ENCODE results near the gene PARS2.

PARS2 gene

GRCh38 chr1:54774820-54775498, 10.6 kb upstream of the PARS2 start:
- DNase-seq (ENCODE audit: low spot score), result peak; percentile 57

DNA sequence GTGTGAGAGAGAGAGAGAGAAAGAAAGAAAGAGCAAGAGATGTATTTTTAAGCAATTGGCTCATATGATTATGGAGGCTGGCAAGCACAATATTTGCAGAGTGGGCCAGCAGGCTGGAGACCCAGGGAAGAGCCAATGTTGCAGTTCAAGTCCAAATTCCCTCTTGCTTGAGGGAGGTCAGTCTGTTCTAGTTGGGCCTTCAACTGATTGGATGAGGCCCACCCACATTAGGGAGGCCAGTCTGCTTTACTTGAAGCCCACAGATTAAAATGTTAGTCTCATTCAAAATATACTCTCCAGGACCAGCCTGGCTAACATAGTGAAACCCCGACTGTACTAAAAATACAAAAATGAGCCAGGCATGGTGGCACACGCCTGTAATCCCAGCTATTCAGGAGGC, 8.6 kb upstream of the PARS2 start:
- DNase-seq (ENCODE audit: low spot score), result no peak

GRCh38 chr1:54768093-54768492, 3.8 kb upstream of the PARS2 start:
- DNase-seq (ENCODE audit: low spot score), result no peak

DNA sequence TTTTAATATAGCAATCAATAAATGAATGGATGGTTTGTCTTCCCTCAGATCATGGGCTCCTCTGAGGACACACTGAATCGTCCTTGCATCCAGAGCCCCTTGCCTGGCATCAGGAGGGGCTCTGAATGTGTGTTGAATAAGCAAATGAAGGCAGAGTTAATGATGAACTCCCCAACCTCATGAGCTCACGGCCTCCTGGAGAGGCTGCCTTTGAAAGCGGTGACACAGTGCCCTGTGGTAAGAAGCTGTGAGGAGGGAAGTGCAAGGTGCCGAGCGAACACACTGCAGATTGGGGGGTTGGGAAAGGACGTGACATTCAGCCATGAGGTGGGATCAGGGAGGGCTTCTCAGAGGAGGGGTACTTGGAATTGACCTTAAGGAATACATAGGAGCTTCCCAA, 3.2 kb upstream of the PARS2 start:
- no peak for DNase-seq (ENCODE audit: low spot score)

DNA sequence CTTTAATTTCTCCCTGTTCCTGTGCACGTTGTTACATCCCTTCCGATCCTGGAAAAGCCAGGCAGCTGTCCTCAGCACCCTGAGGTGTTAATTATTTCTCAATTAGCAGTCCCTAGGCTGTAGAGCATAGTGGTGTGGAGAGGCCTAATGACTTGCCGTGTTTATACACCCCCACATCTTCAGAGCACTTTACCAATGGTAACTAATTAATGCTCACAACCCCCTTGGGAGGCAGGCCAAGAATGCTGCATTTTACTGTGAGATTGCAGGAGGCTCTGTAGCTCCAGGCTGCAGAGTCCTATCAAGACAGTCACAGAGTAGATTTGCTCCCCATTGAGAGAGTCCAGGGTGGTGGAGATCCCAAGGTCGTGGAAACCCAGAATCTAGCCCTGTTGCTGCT, 2.4 kb upstream of the PARS2 start:
- no peak for DNase-seq (ENCODE audit: low spot score)

DNA sequence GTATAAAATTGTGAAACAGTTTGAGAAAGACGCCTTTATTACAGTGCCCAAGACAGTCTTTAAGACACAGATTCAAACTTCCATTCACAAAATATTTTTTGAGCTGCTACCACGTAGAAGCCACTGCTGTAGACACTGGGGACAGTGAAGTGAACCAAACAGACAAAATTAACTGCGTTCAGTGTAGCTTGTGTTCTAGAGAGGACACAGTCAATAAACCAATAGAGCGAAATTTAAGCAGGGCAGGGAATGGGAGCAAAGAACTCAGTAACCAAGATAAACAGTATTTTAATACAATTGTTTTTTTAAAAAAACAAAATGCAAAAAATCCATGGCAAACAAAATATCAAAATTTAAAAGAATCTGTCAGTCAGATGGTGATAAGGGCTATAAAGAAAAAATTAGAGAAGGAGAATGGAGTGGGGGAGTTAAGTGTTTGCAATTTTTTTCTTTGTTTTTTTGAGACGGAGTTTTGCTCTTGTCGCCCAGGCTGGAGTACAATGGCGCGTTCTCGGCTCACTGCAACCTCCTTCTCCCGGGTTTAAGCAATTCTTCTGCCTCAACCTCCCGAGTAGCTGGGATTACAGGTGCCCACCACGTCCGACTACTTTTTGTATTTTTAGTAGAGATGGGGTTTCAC, 719 bp upstream of the PARS2 start:
- DNase-seq (ENCODE audit: low spot score), result no peak

DNA sequence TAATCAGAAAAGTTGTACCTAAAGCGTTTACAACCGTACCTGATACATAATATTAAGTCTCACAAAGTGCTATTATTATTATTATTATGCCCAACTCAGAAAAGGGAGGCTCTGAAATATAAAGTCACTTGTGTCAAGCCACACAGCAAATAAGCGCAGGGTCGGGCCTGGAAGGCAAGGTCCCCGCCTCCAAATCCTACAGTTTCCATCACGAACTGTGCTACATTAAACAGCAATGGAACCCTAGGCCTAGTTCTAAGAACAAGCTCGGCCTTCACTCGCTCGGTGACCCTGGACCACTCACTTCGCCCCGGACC, 549 bp downstream of the PARS2 start:
- DNase-seq (ENCODE audit: low spot score), result no peak

GRCh38 chr1:54758678-54759348, 5.5 kb downstream of the PARS2 start:
- no peak for DNase-seq (ENCODE audit: low spot score)

DNA sequence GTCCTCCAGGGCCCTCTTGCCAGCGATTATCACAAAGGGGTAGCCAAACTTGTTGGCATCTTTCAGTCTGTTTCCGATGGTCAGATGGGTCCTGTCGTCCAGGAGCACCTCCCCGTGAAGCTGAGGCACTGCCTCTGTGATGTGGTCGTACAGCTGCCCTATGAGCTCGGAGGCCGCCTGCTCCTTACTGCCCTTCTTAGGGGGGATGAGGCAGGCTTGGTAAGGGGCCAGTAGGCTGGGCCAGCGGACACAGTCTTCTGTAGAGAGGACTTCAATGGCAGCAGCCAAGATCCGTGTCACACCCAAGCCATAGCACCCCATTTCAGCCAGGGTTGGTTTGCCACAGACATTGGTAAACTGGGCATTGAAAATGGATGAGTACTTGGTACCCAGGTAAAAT, 6.5 kb downstream of the PARS2 start:
- no peak for DNase-seq (ENCODE audit: low spot score)

GRCh38 chr1:54754486-54755285, 9.6 kb downstream of the PARS2 start:
- DNase-seq (ENCODE audit: low spot score), result no peak

GRCh38 chr1:54754045-54754444, 10.3 kb downstream of the PARS2 start:
- no peak for DNase-seq (ENCODE audit: low spot score)

- DNase-seq (ENCODE audit: low spot score), result no peak
Observed at GRCh38 chr1:54751426-54751825, 12.9 kb downstream of the PARS2 start.

GRCh38 chr1:54750596-54750995, 13.7 kb downstream of the PARS2 start:
- no peak for DNase-seq (ENCODE audit: low spot score)

DNA sequence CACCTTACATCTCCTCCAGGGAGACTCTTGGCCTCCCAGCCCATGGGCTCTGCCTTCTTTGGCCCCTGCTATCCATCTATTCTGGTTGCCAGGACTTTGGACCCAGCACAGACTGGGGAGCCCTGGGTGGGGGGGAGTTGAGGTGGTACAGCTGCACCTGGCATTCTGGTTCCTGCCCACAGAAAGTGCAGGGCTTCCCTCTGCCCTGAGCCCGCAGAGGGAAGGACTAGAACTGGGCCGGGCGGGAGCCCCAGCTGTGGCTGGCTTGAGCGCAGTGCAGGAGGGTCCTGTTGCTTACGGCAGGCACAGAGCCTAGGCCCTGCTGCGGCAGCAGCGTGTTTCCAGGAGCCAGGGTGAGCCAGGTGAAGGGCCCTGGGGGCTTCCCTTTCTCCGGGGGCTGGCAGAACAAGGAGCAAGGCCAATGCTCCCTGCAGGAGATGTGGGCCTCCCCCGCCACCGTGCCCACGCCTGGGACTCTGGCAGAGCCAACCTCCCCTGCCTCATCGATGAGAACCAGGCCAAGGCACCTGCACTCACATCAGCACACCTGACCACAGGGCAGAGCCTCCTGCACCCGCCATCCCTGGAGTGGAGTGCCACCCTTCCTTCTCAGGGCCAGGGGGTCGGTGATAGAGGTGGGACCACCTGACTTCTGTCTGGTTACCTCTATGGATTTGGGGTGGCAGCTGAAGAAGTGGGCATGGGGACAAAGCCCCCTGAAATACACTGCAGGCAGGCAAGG, 16.1 kb downstream of the PARS2 start:
- DNase-seq (ENCODE audit: low spot score), result no peak

DNA sequence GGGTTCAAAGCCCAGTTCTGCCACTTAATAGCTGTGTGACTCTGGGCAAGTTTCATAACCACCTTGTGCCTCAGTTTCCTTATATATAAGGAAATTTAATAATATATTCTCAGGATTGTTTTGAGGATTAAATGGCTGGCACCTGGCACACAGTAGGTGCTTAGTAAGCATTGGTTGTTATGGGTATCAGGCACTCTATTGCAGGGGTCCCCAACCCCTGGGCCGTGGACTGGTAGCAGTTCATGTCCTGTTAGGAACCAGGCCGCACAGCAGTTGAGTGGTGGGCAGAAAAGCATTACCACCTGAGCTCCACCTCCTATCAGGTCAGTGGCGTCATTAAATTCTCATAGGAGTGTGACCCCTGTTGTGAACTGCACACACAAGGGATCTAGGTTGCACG, 18.5 kb downstream of the PARS2 start:
- no peak for DNase-seq (ENCODE audit: low spot score)

DNA sequence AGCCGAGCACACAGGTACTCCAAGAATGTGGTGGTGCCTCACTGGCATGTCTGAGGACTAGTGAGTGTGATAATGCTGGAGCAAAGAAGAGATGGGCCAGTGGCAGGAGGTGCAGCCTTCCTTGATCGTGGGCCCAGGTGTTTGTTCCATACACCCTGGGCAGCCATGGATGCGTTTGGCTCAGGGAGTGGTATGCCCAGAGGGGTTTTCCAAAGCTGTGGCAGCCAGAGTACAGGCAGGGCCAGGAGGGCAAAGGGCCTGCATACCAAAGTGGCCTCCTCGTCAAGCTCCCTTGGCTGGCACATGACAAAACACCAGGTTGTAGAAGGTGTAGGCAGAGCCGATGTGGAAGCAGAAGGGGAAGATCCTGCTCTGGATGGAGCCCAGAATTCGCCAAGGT, 19.0 kb downstream of the PARS2 start:
- DNase-seq (ENCODE audit: low spot score), result no peak

DNA sequence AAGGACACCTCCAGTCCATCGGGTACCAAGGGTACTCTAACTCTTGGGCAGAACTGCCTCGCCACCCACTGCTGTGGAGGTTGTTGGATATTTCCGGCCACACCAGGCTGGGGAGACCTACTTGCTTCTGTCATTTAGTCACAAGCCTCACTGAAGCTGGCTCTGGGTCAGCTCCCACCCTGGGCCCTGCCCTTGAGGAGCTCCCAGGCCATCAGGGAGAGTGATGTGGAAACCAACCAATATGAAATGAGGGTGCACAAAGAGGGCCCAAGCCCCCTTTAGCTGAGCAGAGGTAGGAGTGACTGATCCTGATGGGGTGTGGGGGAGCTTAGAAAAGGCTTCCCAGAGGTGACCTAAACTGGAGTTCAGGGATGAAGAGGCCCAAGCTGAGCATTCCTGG, 19.6 kb downstream of the PARS2 start:
- DNase-seq (ENCODE audit: low spot score), result no peak

GRCh38 chr1:54743416-54744226, 20.7 kb downstream of the PARS2 start:
- no peak for DNase-seq (ENCODE audit: low spot score)

DNA sequence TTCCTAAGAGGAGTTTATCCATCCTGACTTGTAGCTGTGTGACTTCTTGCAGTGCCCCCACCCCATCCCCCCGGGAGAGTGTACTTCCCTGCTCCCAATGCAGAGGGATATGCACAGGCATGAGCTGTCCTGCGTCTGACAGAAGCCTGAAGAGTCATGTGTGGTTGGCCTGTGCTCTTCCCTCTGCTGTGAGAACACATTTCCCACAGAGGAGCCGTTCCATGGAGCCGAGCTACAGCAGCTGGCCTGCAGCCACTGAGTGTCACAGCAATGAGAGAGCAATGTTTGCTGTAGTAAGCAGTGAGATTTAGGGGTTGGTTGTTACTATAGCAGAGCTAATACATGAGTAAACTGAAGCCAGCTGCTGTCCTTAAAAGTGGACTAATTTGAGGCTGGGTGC, 22.0 kb downstream of the PARS2 start:
- no peak for DNase-seq (ENCODE audit: low spot score)

GRCh38 chr1:54741531-54741930, 22.8 kb downstream of the PARS2 start:
- no peak for DNase-seq (ENCODE audit: low spot score)

- DNase-seq (ENCODE audit: low spot score), result no peak
Observed at GRCh38 chr1:54738244-54738643, 26.1 kb downstream of the PARS2 start.

All from ecto neural progenitor cell (in vitro differentiated cells).